A549 (cell line): ENCODE measurements around the gene ADAMTS20. TPM values are rescaled to one million over a fixed set of nuclear protein-coding genes. Genes with fewer than 3 reads are reported as not detected.

Source experiments
- ATAC-seq, 2 experiments: fragments of 200-7000 bp in 1 of 2; fragments of >200 bp in 1 of 2; cut with Nextera tagmentation in 1 of 2; cut with Tn5 transposase in 1 of 2; 3 replicates each; pipeline versions ENCODE4 v1.8.0 to v1.9.1; 2018 to 2020; ENCODE audit warnings: mild to moderate bottlenecking in 1 of 2, moderate library complexity in 1 of 2
- CTCF ChIA-PET: fragments of 300-600 bp; sonication (Branson Sonifier 250); formaldehyde crosslinking; extraction: SDS; loops from one replicate; lab custom pipeline; 2021; ENCODE audit warnings: antibody characterized with exemption, inconsistent platforms; lab: Yijun Ruan, JAX
- POLR2A ChIA-PET: fragments of 350-600 bp; formaldehyde crosslinking; extraction: SDS; loops from one replicate; lab custom pipeline; 2021; ENCODE audit warnings: antibody characterized with exemption, inconsistent platforms; lab: Yijun Ruan, JAX
- DNase-seq, 2 experiments: peaks; one replicate each; pipeline versions ENCODE4 v3.0.0 to v3.0.0-alpha.2; 2011 to 2016; ENCODE audit warnings: low read depth in 1 of 2, low spot score in 1 of 2
- FAIRE-seq: peaks from 2 replicates; lab custom pipeline; 2011; peaks lifted over from hg19 to GRCh38; lab: Jason Lieb, UNC
- H3K27ac ChIP-seq, 2 experiments: fragments of >200 bp; sonication (Bioruptor Twin); formaldehyde crosslinking; 3 replicates each; pipeline ENCODE4 v1.5.1; 2016 to 2017
- H3K4me1 ChIP-seq: fragments of >200 bp; sonication (Bioruptor Twin); formaldehyde crosslinking; 3 replicates; pipeline ENCODE4 v1.6.1; 2016
- H3K4me2 ChIP-seq: fragments of >200 bp; sonication (Bioruptor Twin); formaldehyde crosslinking; 3 replicates; pipeline ENCODE4 v1.6.1; 2016
- H3K4me3 ChIP-seq: fragments of >200 bp; sonication (Bioruptor Twin); formaldehyde crosslinking; 3 replicates; pipeline ENCODE4 v1.5.1; 2016
- H3K9me3 ChIP-seq: fragments of >200 bp; sonication (Bioruptor Twin); formaldehyde crosslinking; 3 replicates; pipeline ENCODE4 v1.6.1; 2016
- ATOH8 ChIP-seq: fragments of 250-450 bp; sonication (Bioruptor Pico); IDR thresholded peaks from 2 replicates; pipeline ENCODE4 v1.5.0; 2020; ENCODE audit warnings: low read depth, mild to moderate bottlenecking, moderate library complexity
- CBX2 ChIP-seq: fragments of 200-600 bp; sonication (generic); IDR thresholded peaks from 2 replicates; pipeline ENCODE4 v1.6.1; 2016; ENCODE audit warnings: low read depth, mild to moderate bottlenecking, borderline replicate concordance
- CBX8 ChIP-seq: fragments of 200-600 bp; sonication (generic); IDR thresholded peaks from 2 replicates; pipeline ENCODE4 v1.6.1; 2016
- CEBPB ChIP-seq, 2 experiments: fragments of >200 bp in 1 of 2; sonication (Bioruptor Twin) in 1 of 2; formaldehyde crosslinking in 1 of 2; IDR thresholded peaks; 2 replicates each; pipeline ENCODE4 v1.6.1; 2012 to 2016
- CHD2 ChIP-seq: fragments of 150-350 bp; IDR thresholded peaks from 2 replicates; pipeline ENCODE4 v1.6.1; 2014; ENCODE audit warnings: low read length; ENCODE audit not compliant: partially characterized antibody
- EHF ChIP-seq: fragments of 250-450 bp; sonication (Bioruptor Pico); IDR thresholded peaks from 2 replicates; pipeline ENCODE4 v1.5.0; 2020; ENCODE audit warnings: mild to moderate bottlenecking
- ELK1 ChIP-seq: fragments of 150-350 bp; IDR thresholded peaks from 2 replicates; pipeline ENCODE4 v1.6.1; 2014; ENCODE audit warnings: low read depth, mild to moderate bottlenecking, low read length
- EP300 ChIP-seq, 2 experiments: fragments of >200 bp; sonication (Bioruptor Twin); formaldehyde crosslinking; IDR thresholded peaks; 2 replicates in 1 of 2; 3 replicates in 1 of 2; pipeline ENCODE4 v1.6.1; 2016 to 2017
- ESRRA ChIP-seq: fragments of 150-350 bp; IDR thresholded peaks from 2 replicates; pipeline ENCODE4 v1.6.1; 2014; ENCODE audit warnings: mild to moderate bottlenecking, low read length, borderline replicate concordance
- FOSL2 ChIP-seq, 2 experiments: fragments of 450-650 bp in 1 of 2; fragments of >200 bp in 1 of 2; sonication (Bioruptor Twin) in 1 of 2; formaldehyde crosslinking; IDR thresholded peaks; 2 replicates each; pipeline versions ENCODE4 v1.5.0 to v1.6.1; 2016 to 2020; ENCODE audit warnings: mild to moderate bottlenecking in 1 of 2, moderate library complexity in 1 of 2
- GATA3 ChIP-seq: IDR thresholded peaks from 2 replicates; pipeline ENCODE4 v1.6.1; 2012; ENCODE audit warnings: borderline replicate concordance
- HEYL ChIP-seq: fragments of 250-450 bp; sonication (Bioruptor Pico); IDR thresholded peaks from 2 replicates; pipeline ENCODE4 v1.8.0; 2021; ENCODE audit warnings: mild to moderate bottlenecking, moderate library complexity
- HMGXB4 ChIP-seq: fragments of 250-450 bp; sonication (Bioruptor Pico); IDR thresholded peaks from 2 replicates; pipeline ENCODE4 v1.5.0; 2021; ENCODE audit warnings: mild to moderate bottlenecking, moderate library complexity, borderline replicate concordance
- HOXB13 ChIP-seq: fragments of 250-450 bp; sonication (Bioruptor Pico); IDR thresholded peaks from 2 replicates; pipeline ENCODE4 v1.5.0; 2020; ENCODE audit warnings: low read depth, mild to moderate bottlenecking, moderate library complexity
- HOXB5 ChIP-seq: fragments of 250-450 bp; sonication (Bioruptor Pico); IDR thresholded peaks from 2 replicates; pipeline ENCODE4 v1.5.0; 2020; ENCODE audit warnings: mild to moderate bottlenecking, moderate library complexity
- KDM5A ChIP-seq: fragments of 200-600 bp; sonication (generic); IDR thresholded peaks from 2 replicates; pipeline ENCODE4 v1.6.1; 2016; ENCODE audit warnings: antibody characterized with exemption, mild to moderate bottlenecking
- MAX ChIP-seq: IDR thresholded peaks from 2 replicates; pipeline ENCODE4 v1.6.1; 2012
- MAZ ChIP-seq: fragments of 150-350 bp; IDR thresholded peaks from 2 replicates; pipeline ENCODE4 v1.6.1; 2014; ENCODE audit warnings: antibody characterized with exemption, low read depth, low read length, borderline replicate concordance
- NFE2L2 ChIP-seq: fragments of 150-350 bp; conservative IDR thresholded peaks from 2 replicates; pipeline ENCODE4 v1.6.1; 2014; ENCODE audit warnings: low read length
- RARB ChIP-seq: fragments of 250-450 bp; sonication (Bioruptor Pico); IDR thresholded peaks from 2 replicates; pipeline ENCODE4 v1.8.0; 2021; ENCODE audit warnings: mild to moderate bottlenecking, moderate library complexity
- RCOR1 ChIP-seq: fragments of 150-350 bp; IDR thresholded peaks from 2 replicates; pipeline ENCODE4 v1.6.1; 2014; ENCODE audit warnings: antibody characterized with exemption, low read length, low read depth
- RFX5 ChIP-seq: fragments of 450-650 bp; IDR thresholded peaks from 2 replicates; pipeline ENCODE4 v1.7.1; 2014; ENCODE audit warnings: antibody characterized with exemption, mild to moderate bottlenecking, moderate library complexity
- RNF2 ChIP-seq: fragments of 200-600 bp; sonication (generic); IDR thresholded peaks from 2 replicates; pipeline ENCODE4 v1.6.1; 2016; ENCODE audit warnings: low read depth, mild to moderate bottlenecking, antibody characterized with exemption, moderate library complexity, borderline replicate concordance
- TP53 ChIP-seq: fragments of 250-450 bp; sonication (Bioruptor Pico); IDR thresholded peaks from 2 replicates; pipeline ENCODE4 v1.5.0; 2021; ENCODE audit warnings: mild to moderate bottlenecking, moderate library complexity
- USF2 ChIP-seq: fragments of 450-650 bp; IDR thresholded peaks from 2 replicates; pipeline ENCODE4 v1.6.1; 2014; ENCODE audit warnings: antibody characterized with exemption
- ZC3H11A ChIP-seq: fragments of 450-650 bp; IDR thresholded peaks from 2 replicates; pipeline ENCODE4 v1.6.1; 2014; ENCODE audit warnings: antibody characterized with exemption, mild to moderate bottlenecking
- ZFP36 ChIP-seq: fragments of 450-650 bp; IDR thresholded peaks from 2 replicates; pipeline ENCODE4 v1.6.1; 2014; ENCODE audit warnings: borderline replicate concordance; ENCODE audit not compliant: partially characterized antibody
- ZSCAN20 ChIP-seq: fragments of 250-450 bp; sonication (Bioruptor Pico); IDR thresholded peaks from 2 replicates; pipeline ENCODE4 v1.8.0; 2022; ENCODE audit warnings: mild to moderate bottlenecking, moderate library complexity
- WGBS: methylation state at CpG from one replicate; pipeline ENCODE4 v1.1.6; 2017; ENCODE audit errors: missing lambda C conversion rate; 5-methylcytosine and 5-hydroxymethylcytosine counted together
- polyA plus RNA-seq, 4 experiments: library from polyadenylated mRNA; depleted of rRNA in 3 of 4; stranded (reverse); fragments of >200 nt; fragmentation: RNase III in 1 of 4; extraction: RNeasy Plus Mini Kit Qiagen cat#74134 plus additional on column Dnase treatment in 1 of 4; gene quantifications; 2 replicates in 3 of 4; 3 replicates in 1 of 4; pipeline ENCODE4 v1.2.3, GENCODE V29; 2011 to 2017

ADAMTS20 gene
- polyA plus RNA-seq, 2 of the 4 experiments (the other 2 are of a cell fraction), result not detected

- FAIRE-seq (no peak), ATAC-seq (no peak), DNase-seq (no peak)
- ChIA-PET POLR2A (no interaction called here), CTCF (no interaction called here)
- H3K9me3 ChIP-seq, result no peaks in the 10 kb centered on the region
- no peak overlapping the region for H3K27ac ChIP-seq
- no peak overlapping the region for H3K4me3 ChIP-seq
- WGBS, result 23% methylated on average over 2 of the region's 2 CpGs
- no peaks in the 10 kb centered on the region for H3K4me1 ChIP-seq
- no peak overlapping the region for H3K4me2 ChIP-seq
- TF ChIP-seq MAZ (no peak), HMGXB4 (CRISPR knock-in tag) (no peak), ATOH8 (CRISPR knock-in tag) (no peak), RARB (no peak), ZFP36 (no peak), RCOR1 (no peak), NFE2L2 (no peak), HOXB13 (CRISPR knock-in tag) (no peak), GATA3 (no peak), RNF2 (no peak), CHD2 (no peak), ELK1 (no peak), HEYL (CRISPR knock-in tag) (no peak), USF2 (no peak), HOXB5 (CRISPR knock-in tag) (no peak), EHF (CRISPR knock-in tag) (no peak)
These were observed 218.4 kb downstream of the ADAMTS20 start for GRCh38 chr12:43333644-43334043.

- H3K9me3 ChIP-seq, result no peaks in the 10 kb centered on the region
- H3K4me2 ChIP-seq, result no peak overlapping the region
- no peaks in the 10 kb centered on the region for H3K4me1 ChIP-seq
- no peak for TF ChIP-seq CEBPB (IDR thresholded peaks at IDR 0.05)
- TF ChIP-seq ZC3H11A, result no peak
- TF ChIP-seq FOSL2 (IDR thresholded peaks at IDR 0.05), result no peak
- TF ChIP-seq FOSL2 (CRISPR knock-in tag; IDR thresholded peaks at IDR 0.05), result no peak
- TF ChIP-seq ESRRA, result no peak
- TF ChIP-seq CBX2, result no peak
- no peak for TF ChIP-seq CBX8
- no peak for TF ChIP-seq MAX
- no peak for TF ChIP-seq EP300 (IDR thresholded peaks at IDR 0.05)
- TF ChIP-seq ZSCAN20 (CRISPR knock-in tag), result no peak
- TF ChIP-seq KDM5A, result no peak
- no peak for TF ChIP-seq TP53 (CRISPR knock-in tag)
- no peak for TF ChIP-seq RFX5
- CTCF ChIA-PET, result no interaction called here
- no peak overlapping the region for H3K27ac ChIP-seq
- DNase-seq, result no peak
- H3K4me3 ChIP-seq, result no peak overlapping the region
- POLR2A ChIA-PET, result no interaction called here
- FAIRE-seq, result no peak
- ATAC-seq, result no peak
- WGBS, result 39% methylated on average over 2 of the region's 2 CpGs
These were observed 218.9 kb downstream of the ADAMTS20 start for GRCh38 chr12:43332977-43333640.
